Retinal pigment epithelial cell (primary cell): ENCODE results near the gene NAPEPLD.
"Not testable (repeated sequence)": the region's sequence is repeated elsewhere in the genome, so short reads cannot be mapped to it uniquely, and the experiment has no call there.

ENCODE experiments used
- DNase-seq: peaks from one replicate; pipeline ENCODE4 v3.0.0-alpha.2; 2010; ENCODE audit warnings: low read depth
- H3K4me3 ChIP-seq: 2 replicates; pipeline ENCODE4 v1.5.1; 2011; ENCODE audit warnings: mild to moderate bottlenecking, low read length, control low read depth, moderate library complexity
- TF ChIP-seq, protein P1 (sequence below): conservative IDR thresholded peaks from 2 replicates; pipeline ENCODE4 v1.5.1; 2011; ENCODE audit warnings: low read depth, low read length, control low read depth, inconsistent platforms

NAPEPLD gene

DNA sequence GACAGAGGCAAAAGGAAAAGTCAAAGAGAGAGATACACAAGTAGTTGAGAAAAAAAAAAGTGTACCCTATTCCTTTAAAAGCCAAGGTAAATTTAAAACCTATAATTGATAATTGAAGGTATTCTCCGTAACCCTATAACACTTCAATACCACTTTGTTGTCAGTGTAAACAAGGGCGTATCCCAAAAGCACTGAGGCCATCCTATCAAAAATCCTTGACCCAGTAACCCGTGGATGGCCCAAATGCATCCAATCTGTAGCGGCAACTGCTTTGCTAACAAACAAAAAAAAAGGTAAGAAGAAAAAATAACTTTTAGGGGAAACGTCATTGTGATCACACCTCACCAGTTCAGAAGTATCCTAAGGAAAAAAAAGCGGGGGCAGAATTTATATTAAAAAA is 5.1 kb upstream of the NAPEPLD start:
- TF ChIP-seq, protein P1, sequence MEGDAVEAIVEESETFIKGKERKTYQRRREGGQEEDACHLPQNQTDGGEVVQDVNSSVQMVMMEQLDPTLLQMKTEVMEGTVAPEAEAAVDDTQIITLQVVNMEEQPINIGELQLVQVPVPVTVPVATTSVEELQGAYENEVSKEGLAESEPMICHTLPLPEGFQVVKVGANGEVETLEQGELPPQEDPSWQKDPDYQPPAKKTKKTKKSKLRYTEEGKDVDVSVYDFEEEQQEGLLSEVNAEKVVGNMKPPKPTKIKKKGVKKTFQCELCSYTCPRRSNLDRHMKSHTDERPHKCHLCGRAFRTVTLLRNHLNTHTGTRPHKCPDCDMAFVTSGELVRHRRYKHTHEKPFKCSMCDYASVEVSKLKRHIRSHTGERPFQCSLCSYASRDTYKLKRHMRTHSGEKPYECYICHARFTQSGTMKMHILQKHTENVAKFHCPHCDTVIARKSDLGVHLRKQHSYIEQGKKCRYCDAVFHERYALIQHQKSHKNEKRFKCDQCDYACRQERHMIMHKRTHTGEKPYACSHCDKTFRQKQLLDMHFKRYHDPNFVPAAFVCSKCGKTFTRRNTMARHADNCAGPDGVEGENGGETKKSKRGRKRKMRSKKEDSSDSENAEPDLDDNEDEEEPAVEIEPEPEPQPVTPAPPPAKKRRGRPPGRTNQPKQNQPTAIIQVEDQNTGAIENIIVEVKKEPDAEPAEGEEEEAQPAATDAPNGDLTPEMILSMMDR, result no peak
- DNase-seq, result no peak
- no peak overlapping the region for H3K4me3 ChIP-seq

DNA sequence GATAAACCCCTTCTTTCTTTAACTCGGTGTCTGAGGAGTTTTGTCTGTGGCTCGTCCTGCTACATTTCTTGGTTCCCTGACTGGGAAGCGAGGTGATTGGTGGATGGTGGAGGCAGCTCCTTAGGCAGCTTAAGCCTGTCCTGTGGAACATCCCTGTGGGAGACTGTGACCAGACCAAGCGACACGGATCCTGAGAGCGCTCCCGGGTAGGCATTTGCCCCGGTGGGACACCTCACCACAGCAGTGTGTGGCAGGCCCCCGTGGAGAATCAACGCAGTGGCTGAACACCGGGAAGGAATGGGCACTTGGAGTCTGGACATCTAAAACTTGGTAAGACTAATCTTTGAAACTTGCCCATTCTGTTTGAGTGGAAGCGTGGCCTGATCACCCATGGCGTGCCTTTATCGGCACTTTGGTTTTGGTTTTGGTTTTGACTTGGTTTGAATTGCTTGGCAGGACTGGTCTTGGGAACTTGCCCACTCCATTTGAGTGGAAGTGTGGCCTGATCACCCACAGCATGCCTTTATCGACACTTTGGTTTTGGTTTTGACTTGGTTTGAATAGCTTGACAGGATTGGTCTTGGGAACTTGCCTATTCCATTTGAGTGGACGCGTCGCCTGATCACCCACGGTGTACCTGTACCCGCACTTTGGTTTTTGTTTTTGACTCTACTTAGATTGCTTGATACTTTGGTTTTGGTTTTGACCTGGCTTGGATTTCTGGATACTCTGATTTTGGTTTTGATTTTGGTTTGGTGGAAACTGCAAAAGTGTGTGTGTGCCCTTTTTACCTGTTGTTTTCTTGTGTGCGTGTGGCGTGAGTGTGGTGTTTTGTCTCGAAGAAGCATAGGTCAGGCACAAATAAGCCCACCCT is 4.1 kb upstream of the NAPEPLD start:
- not testable (repeated sequence) for H3K4me3 ChIP-seq, DNase-seq

DNA sequence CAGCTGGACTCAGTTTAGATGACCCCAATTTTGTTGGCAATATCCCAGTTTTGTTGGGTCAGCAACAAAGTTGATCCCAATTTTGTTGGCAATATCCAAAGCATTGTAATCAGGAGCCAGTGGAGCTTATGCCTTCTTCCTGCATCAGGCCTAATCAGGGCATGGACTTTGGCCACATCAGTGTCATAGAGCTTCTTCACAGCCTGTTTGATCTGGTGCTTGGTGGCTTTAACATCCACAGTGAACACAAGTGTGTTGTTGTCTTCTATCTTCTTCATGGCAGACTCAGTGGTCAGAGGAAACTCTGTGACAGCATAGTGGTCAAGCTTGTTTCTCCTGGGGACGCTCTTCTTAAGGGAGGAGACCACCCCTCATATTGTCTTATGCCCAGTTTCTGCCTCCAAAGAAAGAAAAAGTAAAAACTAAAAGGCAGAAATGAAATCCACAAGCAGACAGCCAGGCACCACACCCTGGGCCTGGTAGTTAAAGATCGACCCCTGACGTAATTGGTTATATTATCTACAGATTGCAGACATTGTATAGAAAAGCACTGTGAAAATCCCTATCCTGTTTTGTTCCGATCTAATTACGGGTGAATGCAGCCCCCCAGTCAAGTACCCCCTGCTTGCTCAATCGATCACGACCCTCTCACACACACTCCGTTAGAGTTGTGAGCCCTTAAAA is 3.2 kb upstream of the NAPEPLD start:
- H3K4me3 ChIP-seq, DNase-seq: not testable (repeated sequence)

DNA sequence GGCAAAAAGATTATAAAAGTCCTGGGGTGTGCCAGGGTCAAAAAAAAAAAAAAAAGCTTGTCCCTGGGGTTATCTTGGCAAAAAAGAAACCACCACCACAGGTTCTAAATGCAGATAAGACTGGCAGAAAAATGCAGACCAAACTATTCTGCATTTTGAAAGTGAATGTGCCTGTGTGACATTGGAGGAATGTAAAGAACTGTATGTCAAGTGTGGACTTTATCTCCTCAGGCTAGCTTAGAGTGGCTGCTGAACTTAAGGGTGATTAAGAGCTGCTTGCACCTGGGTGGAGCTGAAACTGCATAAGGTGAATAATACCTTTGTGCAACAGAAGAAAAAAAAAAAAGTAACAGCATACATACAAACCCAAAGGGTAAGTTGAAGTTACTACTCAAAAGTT is 1.3 kb upstream of the NAPEPLD start:
- H3K4me3 ChIP-seq, result no peak overlapping the region
- no peak for DNase-seq
- TF ChIP-seq, protein P1, result no peak

DNA sequence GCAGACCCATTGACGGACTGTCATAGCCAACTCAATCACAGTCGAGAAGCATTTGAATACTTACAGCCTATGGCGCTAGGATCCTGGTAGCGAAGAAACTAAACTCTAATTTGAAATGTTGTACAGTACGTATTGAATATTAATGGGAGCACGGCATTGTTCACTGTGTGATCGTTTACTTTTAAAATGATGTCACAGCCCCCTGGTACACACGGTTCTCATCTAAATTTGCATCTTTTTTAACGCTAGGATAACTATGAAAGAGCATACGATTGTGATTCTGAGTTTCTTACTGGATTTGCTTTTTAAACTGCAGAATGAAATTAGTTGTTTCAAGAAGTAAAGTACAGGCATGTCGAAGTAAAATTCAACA is 895 bp upstream of the NAPEPLD start:
- TF ChIP-seq, protein P1, result no peak
- H3K4me3 ChIP-seq, result peak overlapping the region; percentile 68
- no peak for DNase-seq

DNA sequence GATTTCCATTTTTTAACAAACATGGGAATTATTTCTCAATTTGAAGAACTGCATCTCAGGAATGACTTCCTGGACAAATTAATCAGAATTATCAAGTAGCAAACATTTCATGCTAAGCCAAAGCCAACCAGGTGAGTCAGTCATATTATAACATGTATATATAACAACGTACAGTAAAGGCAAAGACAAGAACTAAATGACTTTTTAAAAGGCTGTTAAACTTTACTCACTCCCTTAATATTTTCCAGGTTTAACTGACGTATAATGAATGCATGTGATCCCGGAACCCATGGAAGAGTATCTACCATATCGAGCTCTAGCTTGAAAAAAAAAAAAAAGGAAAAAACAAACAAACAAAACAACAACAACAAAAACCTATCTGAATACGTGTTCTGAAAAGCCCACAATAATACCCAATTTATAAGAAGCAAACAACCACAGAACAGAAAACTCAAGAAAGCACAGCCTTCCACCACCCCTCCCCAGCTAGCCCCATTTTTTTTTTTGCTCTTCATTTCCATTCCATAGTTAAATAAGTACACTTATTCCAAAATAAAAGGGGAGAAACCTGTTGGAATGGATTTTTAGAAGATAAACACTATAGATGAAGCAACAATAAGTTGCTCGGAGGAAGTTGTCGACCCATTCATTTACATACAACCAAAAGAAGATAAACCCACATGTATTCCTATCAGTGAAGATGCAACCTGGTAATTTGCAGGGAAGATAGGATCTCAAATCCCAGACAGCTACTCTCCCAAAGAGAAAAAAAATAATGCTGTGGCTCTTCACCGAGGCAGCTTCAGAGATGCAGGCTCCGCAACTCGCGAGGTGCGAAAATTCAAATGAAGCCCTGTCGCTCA is 537 bp downstream of the NAPEPLD start:
- no peak for DNase-seq
- TF ChIP-seq, protein P1, result no peak
- H3K4me3 ChIP-seq, result peak overlapping the region; percentile 68

DNA sequence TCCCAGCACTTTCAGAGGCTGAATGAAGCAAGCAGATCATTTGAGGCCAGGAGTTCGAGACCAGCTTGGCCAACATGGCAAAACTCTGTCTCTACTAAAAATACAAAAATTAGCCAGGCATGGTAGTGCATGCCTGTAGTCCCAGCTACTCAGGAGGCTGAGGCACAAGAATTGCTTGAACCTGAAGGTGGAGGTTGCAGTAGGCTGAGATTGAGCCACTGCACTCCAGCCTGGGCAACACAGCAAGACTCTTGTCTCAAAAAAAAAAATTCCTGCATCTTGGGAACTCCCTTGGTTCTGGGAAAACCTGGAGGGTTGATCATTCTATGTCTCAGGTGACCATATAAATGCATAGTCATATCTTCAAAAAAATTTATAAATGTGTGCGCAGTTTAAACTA is 4.1 kb downstream of the NAPEPLD start:
- H3K4me3 ChIP-seq, DNase-seq: not testable (repeated sequence)

DNA sequence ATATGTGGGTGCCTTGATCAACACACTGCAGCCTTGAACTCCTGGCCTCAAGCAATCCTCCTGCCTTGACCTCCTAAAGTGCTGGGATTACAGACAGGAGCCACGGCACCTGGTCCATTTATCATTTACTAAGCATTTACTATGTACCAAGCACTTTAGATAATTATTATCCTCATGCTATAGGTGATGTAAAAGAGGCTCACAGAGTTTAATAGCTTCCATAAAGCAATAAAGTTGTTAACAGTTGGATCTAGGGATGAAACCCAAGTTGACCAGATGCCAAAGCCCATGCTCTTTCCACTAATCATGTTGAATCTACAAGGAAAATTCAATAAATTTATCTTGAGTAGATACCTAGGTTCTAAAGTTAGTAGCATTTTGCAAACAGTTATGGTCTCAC is 5.0 kb downstream of the NAPEPLD start:
- no peak for DNase-seq
- TF ChIP-seq, protein P1, result no peak
- H3K4me3 ChIP-seq, result no peak overlapping the region
